OCI-LY7 (cell line): ENCODE measurements around the gene TCP11. TPM values are rescaled to one million over a fixed set of nuclear protein-coding genes. Genes with fewer than 3 reads are reported as not detected.

Source experiments
- BruUV-seq: library from RNA; stranded (reverse); fragments of 400-500 nt; replicated peaks from 2 replicates; lab custom pipeline; 2021; lab: Mats Ljungman, UMichigan
- CTCF ChIA-PET: fragments of 300-600 bp; sonication (Branson Sonifier 250); formaldehyde crosslinking; loops from one replicate; lab custom pipeline; 2022; ENCODE audit warnings: antibody characterized with exemption; ENCODE audit not compliant: unreplicated experiment; lab: Charles Lee
- POLR2A ChIA-PET: fragments of 300-600 bp; sonication (Branson Sonifier 250); formaldehyde crosslinking; loops from one replicate; lab custom pipeline; 2022; ENCODE audit warnings: antibody characterized with exemption; lab: Charles Lee
- DNase-seq: peaks from one replicate; pipeline ENCODE4 v3.0.0-alpha.2; 2015; ENCODE audit warnings: low spot score
- H2AFZ ChIP-seq: fragments of 200-600 bp; sonication (generic), shearing (Covaris generic); 2 replicates; pipeline ENCODE4 v1.6.1; 2014; ENCODE audit warnings: mild to moderate bottlenecking, antibody characterized with exemption, low read length, moderate library complexity
- H3K27ac ChIP-seq: fragments of 200-600 bp; sonication (generic); 2 replicates; pipeline ENCODE4 v1.5.1; 2014; ENCODE audit warnings: mixed run types, low read depth, mild to moderate bottlenecking, moderate library complexity, low read length, inconsistent platforms; ENCODE audit not compliant: poor library complexity, severe bottlenecking
- H3K36me3 ChIP-seq: fragments of 200-600 bp; sonication (generic); 2 replicates; pipeline ENCODE4 v1.6.1; 2014; ENCODE audit warnings: mild to moderate bottlenecking, antibody characterized with exemption, low read length, moderate library complexity, mixed read lengths; ENCODE audit not compliant: insufficient read depth
- H3K4me1 ChIP-seq: fragments of 200-600 bp; sonication (generic); 2 replicates; pipeline ENCODE4 v1.5.1; 2014; ENCODE audit warnings: mild to moderate bottlenecking, low read length; ENCODE audit not compliant: insufficient read depth, poor library complexity, severe bottlenecking
- H3K4me2 ChIP-seq: fragments of 200-600 bp; sonication (generic); 2 replicates; pipeline ENCODE4 v1.6.1; 2014; ENCODE audit warnings: mild to moderate bottlenecking, low read length
- H3K4me3 ChIP-seq: fragments of 200-600 bp; sonication (generic); 2 replicates; pipeline ENCODE4 v1.5.1; 2014; ENCODE audit warnings: mild to moderate bottlenecking, low read depth, low read length; ENCODE audit not compliant: poor library complexity, severe bottlenecking
- H3K79me2 ChIP-seq: fragments of 200-600 bp; sonication (generic); 2 replicates; pipeline ENCODE4 v1.6.1; 2016; ENCODE audit warnings: low read depth, mild to moderate bottlenecking, low read length, moderate library complexity, mixed read lengths; ENCODE audit not compliant: insufficient read depth
- H3K9me2 ChIP-seq: fragments of 200-600 bp; sonication (generic); 2 replicates; pipeline ENCODE4 v1.6.1; 2016; ENCODE audit warnings: mild to moderate bottlenecking, low read length, mixed read lengths; ENCODE audit not compliant: insufficient read depth
- H3K9me3 ChIP-seq: fragments of 200-600 bp; sonication (generic); 2 replicates; pipeline ENCODE4 v1.6.1; 2014; ENCODE audit warnings: mild to moderate bottlenecking, mixed run types, low read length, mixed read lengths
- H4K20me1 ChIP-seq: fragments of 200-600 bp; sonication (generic); 2 replicates; pipeline ENCODE4 v1.6.1; 2014; ENCODE audit warnings: mild to moderate bottlenecking, antibody characterized with exemption, low read length, moderate library complexity, mixed read lengths; ENCODE audit not compliant: insufficient read depth
- EZH2phosphoT487 ChIP-seq: fragments of 200-600 bp; sonication (generic); IDR thresholded peaks from 2 replicates; pipeline ENCODE4 v1.6.1; 2018; ENCODE audit warnings: low read depth, borderline replicate concordance, mild to moderate bottlenecking, mixed run types, antibody characterized with exemption, low read length, moderate library complexity, mixed read lengths
- intact Hi-C: fragments of 100-400 bp; cut with micrococcal nuclease; formaldehyde crosslinking; loops from one replicate; pipeline ENCODE4 v1.10.0; 2022; ENCODE audit not compliant: unreplicated experiment
- total RNA-seq, 2 experiments: library from RNA; depleted of rRNA in 1 of 2; stranded (reverse); fragments of >200 nt in 1 of 2; shearing (Covaris generic) in 1 of 2; gene quantifications; 2 replicates each; pipeline ENCODE4 v1.2.3, GENCODE V29; 2014 to 2022
- TF ChIP-seq, protein P1 (sequence below): fragments of 200-600 bp; sonication (generic); conservative IDR thresholded peaks from 2 replicates; pipeline ENCODE4 v1.5.1; 2014; ENCODE audit warnings: mild to moderate bottlenecking, antibody characterized with exemption, low read length, moderate library complexity, mixed read lengths

Gene TCP11
- total RNA-seq, 2 experiments from 2014 or later, result not detected

DNA sequence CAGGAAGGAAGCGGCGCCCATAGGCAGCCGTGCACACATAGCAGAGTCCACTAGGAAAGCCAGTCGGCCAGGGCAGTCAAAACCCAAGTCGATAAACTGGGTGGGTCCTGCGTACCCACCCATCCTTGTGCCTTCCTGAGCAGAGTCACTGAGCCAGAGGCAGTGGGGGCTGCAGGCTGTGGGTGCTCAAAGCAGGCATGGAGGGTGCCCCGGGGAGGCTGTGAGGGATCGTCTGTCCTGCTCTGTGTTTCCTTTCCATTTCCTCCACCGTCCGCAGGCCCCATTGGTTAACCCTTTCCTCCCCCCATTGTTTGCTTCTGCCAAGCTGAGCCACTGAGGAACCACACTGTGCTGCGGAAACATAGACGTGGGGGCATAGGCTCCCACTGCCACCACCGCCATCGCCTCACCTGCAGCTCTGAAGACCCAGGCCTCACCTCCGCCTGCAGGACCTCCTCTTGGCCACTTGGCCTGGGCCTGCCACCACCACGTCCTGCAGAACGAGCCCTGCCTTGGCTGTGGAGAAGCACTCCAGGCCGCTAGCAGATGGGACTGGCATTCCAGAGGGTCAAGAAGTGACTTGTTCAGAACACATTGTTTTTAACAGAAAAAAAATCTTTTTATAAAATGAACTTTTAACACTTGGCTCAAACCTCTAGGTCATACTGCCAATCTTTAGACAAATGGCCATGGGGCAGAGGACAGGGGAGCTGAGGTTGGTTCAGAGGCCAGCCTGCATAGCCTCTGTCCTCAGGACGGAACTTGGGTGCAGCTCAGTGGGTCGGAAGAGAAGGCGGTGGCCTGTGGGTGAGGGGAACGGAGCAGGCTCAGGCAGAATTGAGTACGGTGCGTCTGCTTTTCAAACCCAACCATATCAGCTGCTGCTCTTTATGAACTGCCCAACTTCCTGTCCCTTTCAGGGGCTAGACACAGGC is 52.6 kb downstream of the TCP11 start:
- ChIA-PET CTCF (no interaction called here), POLR2A (interaction anchor here (0.5 kb wide), 1 partner anchor 18 kb away, joined by 4 read pairs; no protein-coding TSS in a partner anchor)
- no peaks in the 10 kb centered on the region for H4K20me1 ChIP-seq
- H3K9me3 ChIP-seq, result no peaks in the 10 kb centered on the region
- H3K4me3 ChIP-seq, result no peak overlapping the region
- no peak overlapping the region for H3K27ac ChIP-seq
- intact Hi-C loops, result no loop called here
- H3K4me2 ChIP-seq, result no peak overlapping the region
- no peaks in the 10 kb centered on the region for H3K36me3 ChIP-seq
- no peak overlapping the region for H2AFZ ChIP-seq
- no peaks in the 10 kb centered on the region for H3K9me2 ChIP-seq
- TF ChIP-seq, protein P1, sequence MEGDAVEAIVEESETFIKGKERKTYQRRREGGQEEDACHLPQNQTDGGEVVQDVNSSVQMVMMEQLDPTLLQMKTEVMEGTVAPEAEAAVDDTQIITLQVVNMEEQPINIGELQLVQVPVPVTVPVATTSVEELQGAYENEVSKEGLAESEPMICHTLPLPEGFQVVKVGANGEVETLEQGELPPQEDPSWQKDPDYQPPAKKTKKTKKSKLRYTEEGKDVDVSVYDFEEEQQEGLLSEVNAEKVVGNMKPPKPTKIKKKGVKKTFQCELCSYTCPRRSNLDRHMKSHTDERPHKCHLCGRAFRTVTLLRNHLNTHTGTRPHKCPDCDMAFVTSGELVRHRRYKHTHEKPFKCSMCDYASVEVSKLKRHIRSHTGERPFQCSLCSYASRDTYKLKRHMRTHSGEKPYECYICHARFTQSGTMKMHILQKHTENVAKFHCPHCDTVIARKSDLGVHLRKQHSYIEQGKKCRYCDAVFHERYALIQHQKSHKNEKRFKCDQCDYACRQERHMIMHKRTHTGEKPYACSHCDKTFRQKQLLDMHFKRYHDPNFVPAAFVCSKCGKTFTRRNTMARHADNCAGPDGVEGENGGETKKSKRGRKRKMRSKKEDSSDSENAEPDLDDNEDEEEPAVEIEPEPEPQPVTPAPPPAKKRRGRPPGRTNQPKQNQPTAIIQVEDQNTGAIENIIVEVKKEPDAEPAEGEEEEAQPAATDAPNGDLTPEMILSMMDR, result no peak
- no peak for TF ChIP-seq EZH2phosphoT487
- no peaks in the 10 kb centered on the region for H3K4me1 ChIP-seq
- no TSS peak for BruUV-seq
- no peak for DNase-seq
- no peaks in the 10 kb centered on the region for H3K79me2 ChIP-seq

DNA sequence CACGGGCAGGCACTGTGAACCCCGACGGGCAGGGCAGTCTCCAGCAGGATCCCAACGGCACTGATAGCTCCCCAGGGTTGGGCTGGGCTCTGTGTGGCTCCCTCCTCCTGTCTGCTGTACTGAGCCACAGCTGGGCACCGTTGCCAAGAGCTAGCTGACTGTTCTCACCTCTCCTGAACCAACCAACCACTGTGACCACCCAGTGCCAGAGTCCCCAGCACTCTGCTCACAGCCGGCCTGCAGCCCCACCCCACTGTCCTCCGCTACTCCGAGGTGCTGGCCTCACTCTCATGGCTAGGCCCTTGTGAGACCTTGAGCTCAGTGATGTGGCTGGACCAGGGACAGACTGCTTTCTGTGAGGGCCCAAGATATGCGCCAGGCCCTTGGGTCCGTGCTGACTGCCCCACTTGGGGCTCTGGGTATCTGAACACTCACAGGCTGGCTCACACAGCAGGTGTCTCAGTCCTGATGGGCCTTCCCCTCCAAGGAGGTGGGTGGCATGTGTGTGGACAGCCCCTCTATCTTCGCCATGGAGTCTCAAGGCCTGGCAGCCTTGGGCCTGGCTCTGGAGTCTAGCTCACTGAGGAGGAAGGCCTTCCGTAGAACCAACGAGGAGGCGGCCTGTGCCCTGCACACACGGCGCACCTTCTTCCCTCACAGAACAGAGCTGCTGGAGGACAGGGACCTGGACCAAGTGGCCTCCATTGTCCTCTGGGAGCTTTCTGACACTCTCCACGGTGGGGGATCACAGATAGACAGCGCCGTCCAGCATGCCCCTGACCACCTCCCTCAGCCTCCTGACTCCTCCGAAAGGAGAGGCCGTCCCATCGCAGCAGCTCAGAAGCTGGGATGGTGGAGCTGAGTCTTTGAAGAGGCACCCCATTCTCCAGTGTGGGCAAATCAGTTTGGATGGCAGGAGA is 53.5 kb downstream of the TCP11 start:
- no peaks in the 10 kb centered on the region for H3K4me1 ChIP-seq
- intact Hi-C loops, result no loop called here
- no peaks in the 10 kb centered on the region for H3K36me3 ChIP-seq
- H3K4me3 ChIP-seq, result no peak overlapping the region
- ChIA-PET POLR2A (interaction anchor here (0.5 to 0.6 kb wide), 2 partner anchors 18 to 27 kb away, joined by 4 to 5 read pairs; no protein-coding TSS in a partner anchor), CTCF (interaction anchor here (0.5 kb wide), 1 partner anchor 435 kb away, joined by 3 read pairs; no protein-coding TSS in a partner anchor)
- H3K27ac ChIP-seq, result no peak overlapping the region
- TF ChIP-seq, protein P1, result no peak
- no peak for TF ChIP-seq EZH2phosphoT487
- H3K79me2 ChIP-seq, result no peaks in the 10 kb centered on the region
- H3K9me3 ChIP-seq, result no peaks in the 10 kb centered on the region
- no TSS peak for BruUV-seq
- H4K20me1 ChIP-seq, result no peaks in the 10 kb centered on the region
- H3K9me2 ChIP-seq, result no peaks in the 10 kb centered on the region
- no peak overlapping the region for H2AFZ ChIP-seq
- DNase-seq, result no peak
- H3K4me2 ChIP-seq, result no peak overlapping the region
